HCT116 (cell line): ENCODE measurements around the gene DPP9. TPM values are rescaled to one million over a fixed set of nuclear protein-coding genes. Genes with fewer than 3 reads are reported as not detected.

Experiments used
- ATAC-seq: fragments of 200-7000 bp; cut with Tn5 transposase; 2 replicates; pipeline ENCODE4 v1.9.1; 2020; ENCODE audit warnings: mild to moderate bottlenecking, moderate library complexity
- BruUV-seq: library from RNA; stranded (reverse); fragments of 400-500 nt; replicated peaks from 2 replicates; lab custom pipeline; 2021; lab: Mats Ljungman, UMichigan
- CTCF ChIA-PET: fragments of 300-600 bp; sonication (Branson Sonifier 250); formaldehyde crosslinking; loops from one replicate; lab custom pipeline; 2021; ENCODE audit warnings: antibody characterized with exemption; lab: Charles Lee
- POLR2A ChIA-PET: fragments of 300-600, 350-600 bp; sonication (Branson Sonifier 250); formaldehyde crosslinking; loops from one replicate; lab custom pipeline; 2021; ENCODE audit warnings: antibody characterized with exemption; lab: Charles Lee
- RAD21 ChIA-PET, 2 experiments: fragments of 300-600 bp; sonication (Branson Sonifier 250); formaldehyde crosslinking; loops; one replicate each; lab custom pipeline; 2023; ENCODE audit warnings: low total read pairs in 2 of 2; ENCODE audit not compliant: uncharacterized antibody in 2 of 2, unreplicated experiment in 2 of 2, low non-redundant PET in 1 of 2; lab: Charles Lee
- DNase-seq: peaks from one replicate; pipeline ENCODE4 v3.0.0-alpha.2; 2010; ENCODE audit warnings: low read depth, low spot score
- H2AFZ ChIP-seq: fragments of 200-600 bp; shearing (Covaris generic), sonication (generic); 2 replicates; pipeline ENCODE4 v1.6.1; 2017; ENCODE audit warnings: low read depth, mixed run types, mixed read lengths, antibody characterized with exemption, low read length; ENCODE audit not compliant: poor library complexity, severe bottlenecking
- H3K27ac ChIP-seq: 2 replicates; pipeline ENCODE4 v1.5.1; 2012; ENCODE audit warnings: low read depth, low read length
- H3K27me3 ChIP-seq: fragments of 200-600 bp; sonication (generic); 2 replicates; pipeline ENCODE4 v1.6.1; 2016; ENCODE audit warnings: mixed run types, low read length, mixed read lengths; ENCODE audit not compliant: insufficient read depth
- H3K36me3 ChIP-seq, 2 experiments: fragments of 200-500 bp in 1 of 2; fragments of 200-600 bp in 1 of 2; sonication (Bioruptor generic) in 1 of 2; sonication (generic) in 1 of 2; 2 replicates each; pipeline versions ENCODE4 v1.5.1 to v1.6.1; 2014 to 2016; ENCODE audit warnings: low read length in 2 of 2, inconsistent platforms in 1 of 2, mixed read lengths in 1 of 2, mixed run types in 1 of 2; ENCODE audit not compliant: insufficient read depth in 2 of 2, control insufficient read depth in 1 of 2
- H3K4me1 ChIP-seq, 2 experiments: fragments of 200-600 bp in 1 of 2; sonication (generic) in 1 of 2; 2 replicates each; pipeline versions ENCODE4 v1.5.1 to v1.6.1; 2012 to 2017; ENCODE audit warnings: low read length in 2 of 2, inconsistent platforms in 1 of 2, mild to moderate bottlenecking in 1 of 2, mixed read lengths in 1 of 2, mixed run types in 1 of 2, moderate library complexity in 1 of 2; ENCODE audit not compliant: insufficient read depth in 2 of 2, control insufficient read depth in 1 of 2
- H3K4me2 ChIP-seq: fragments of 200-600 bp; sonication (generic); 2 replicates; pipeline ENCODE4 v1.6.1; 2017; ENCODE audit warnings: mixed run types, low read length, mixed read lengths
- H3K4me3 ChIP-seq, 2 experiments: fragments of 200-600 bp in 1 of 2; sonication (generic) in 1 of 2; replicated peaks in 1 of 2; 2 replicates each; pipeline ENCODE4 v1.5.1; 2011 to 2016; ENCODE audit warnings: low read length in 2 of 2, control low read depth in 1 of 2, low read depth in 1 of 2, mild to moderate bottlenecking in 1 of 2, mixed read lengths in 1 of 2, mixed run types in 1 of 2
- H3K79me2 ChIP-seq: fragments of 200-600 bp; sonication (generic); 2 replicates; pipeline ENCODE4 v1.6.1; 2017; ENCODE audit warnings: mild to moderate bottlenecking, mixed run types, low read length, moderate library complexity, mixed read lengths; ENCODE audit not compliant: insufficient read depth
- H3K9ac ChIP-seq: fragments of 200-600 bp; sonication (generic); 2 replicates; pipeline ENCODE4 v1.6.1; 2016; ENCODE audit warnings: low read length, mixed read lengths
- H3K9me2 ChIP-seq: fragments of 200-600 bp; sonication (generic), shearing (Covaris generic); 2 replicates; pipeline ENCODE4 v1.6.1; 2017; ENCODE audit warnings: mixed run types, mild to moderate bottlenecking, moderate library complexity; ENCODE audit not compliant: insufficient read depth
- H3K9me3 ChIP-seq, 2 experiments: fragments of 200-500 bp in 1 of 2; fragments of 200-600 bp in 1 of 2; sonication (Bioruptor generic) in 1 of 2; sonication (generic) in 1 of 2; 2 replicates each; pipeline ENCODE4 v1.6.1; 2014 to 2017; ENCODE audit warnings: low read length in 2 of 2, mixed read lengths in 2 of 2, inconsistent platforms in 1 of 2, low read depth in 1 of 2, mild to moderate bottlenecking in 1 of 2, mixed run types in 1 of 2, moderate library complexity in 1 of 2; ENCODE audit not compliant: control insufficient read depth in 1 of 2, insufficient read depth in 1 of 2
- H4K20me1 ChIP-seq: fragments of 200-600 bp; sonication (generic), shearing (Covaris generic); 2 replicates; pipeline ENCODE4 v1.6.1; 2017; ENCODE audit warnings: mixed run types, mild to moderate bottlenecking, moderate library complexity; ENCODE audit not compliant: insufficient read depth
- ATF3 ChIP-seq: IDR thresholded peaks from 2 replicates; pipeline ENCODE4 v1.6.1; 2012
- CBX3 ChIP-seq: IDR thresholded peaks from 2 replicates; pipeline ENCODE4 v1.6.1; 2012; ENCODE audit warnings: low read depth
- EGR1 ChIP-seq: IDR thresholded peaks from 2 replicates; pipeline ENCODE4 v1.6.1; 2012; ENCODE audit warnings: low read depth
- EZH2 ChIP-seq: fragments of 200-600 bp; sonication (generic); IDR thresholded peaks from 2 replicates; pipeline ENCODE4 v1.6.1; 2017; ENCODE audit warnings: antibody characterized with exemption, mixed run types
- MAX ChIP-seq: IDR thresholded peaks from 2 replicates; pipeline ENCODE4 v1.6.1; 2012
- RAD21 ChIP-seq: IDR thresholded peaks from 2 replicates; pipeline ENCODE4 v1.6.1; 2012; ENCODE audit warnings: low read depth, mild to moderate bottlenecking
- SIN3A ChIP-seq: IDR thresholded peaks from 2 replicates; pipeline ENCODE4 v1.6.1; 2012; ENCODE audit warnings: low read depth
- SRF ChIP-seq: IDR thresholded peaks from 2 replicates; pipeline ENCODE4 v1.6.1; 2012; ENCODE audit warnings: low read depth
- TCF7L2 ChIP-seq: IDR thresholded peaks from 2 replicates; pipeline ENCODE4 v1.7.0; 2011; ENCODE audit warnings: borderline replicate concordance, inconsistent platforms; ENCODE audit not compliant: insufficient read depth, insufficient read length; ENCODE audit errors: extremely low read depth
- YY1 ChIP-seq: IDR thresholded peaks from 2 replicates; pipeline ENCODE4 v1.6.1; 2011; ENCODE audit warnings: low read length, low read depth, moderate library complexity, mild to moderate bottlenecking; ENCODE audit not compliant: insufficient replicate concordance; ENCODE audit errors: extremely low read depth
- ZBTB33 ChIP-seq: IDR thresholded peaks from 2 replicates; pipeline ENCODE4 v1.6.1; 2011; ENCODE audit warnings: mild to moderate bottlenecking, low read length, moderate library complexity; ENCODE audit not compliant: insufficient replicate concordance; ENCODE audit errors: extremely low read depth
- ZFX ChIP-seq: fragments of 450-650 bp; IDR thresholded peaks from 2 replicates; pipeline ENCODE4 v1.6.1; 2017
- intact Hi-C: fragments of 100-400 bp; cut with micrococcal nuclease; formaldehyde crosslinking; loops from 2 replicates; pipeline ENCODE4 v1.10.0; 2022
- total RNA-seq: library from RNA; stranded (reverse); gene quantifications from one replicate; pipeline ENCODE4 v1.2.1, GENCODE V29; 2021; ENCODE audit not compliant: unreplicated experiment

The DPP9 gene
- total RNA-seq, 1 experiment from 2014 or later: 67.6 TPM

GRCh38 chr19:4758082-4758481 is 34.4 kb upstream of the DPP9 start (continued):
- TF ChIP-seq CBX3: no peak
- TF ChIP-seq ZFX: no peak

- peaks cover 5 to 13% of the 10 kb centered on the region in 2 experiments for H3K4me1 ChIP-seq
- intact Hi-C loops: no loop called here
- BruUV-seq: no TSS peak
- no peaks in the 10 kb centered on the region for H3K36me3 ChIP-seq
- ATAC-seq: no peak
- H3K9ac ChIP-seq: no peak overlapping the region
- H3K4me2 ChIP-seq: no peak overlapping the region
- CTCF ChIA-PET: no interaction called here
- RAD21 ChIA-PET: no interaction called here
- TF ChIP-seq SRF: no peak
- no peak for TF ChIP-seq EZH2
- no peak for TF ChIP-seq CBX3
- no peak for TF ChIP-seq MAX
- no peak for TF ChIP-seq RAD21
- TF ChIP-seq EGR1: no peak
- TF ChIP-seq TCF7L2: no peak
- TF ChIP-seq ZBTB33: no peak
- no peak for TF ChIP-seq ATF3
- TF ChIP-seq SIN3A: no peak
- TF ChIP-seq YY1: no peak
- DNase-seq: no peak
- no peaks in the 10 kb centered on the region for H4K20me1 ChIP-seq
- no peaks in the 10 kb centered on the region for H3K9me2 ChIP-seq
- H3K9me3 ChIP-seq: no peaks in the 10 kb centered on the region
- H3K27ac ChIP-seq: no peak overlapping the region
- H2AFZ ChIP-seq: no peak overlapping the region
- no peak overlapping the region for H3K4me3 ChIP-seq
- POLR2A ChIA-PET: no interaction called here
- no peaks in the 10 kb centered on the region for H3K79me2 ChIP-seq
- no peaks in the 10 kb centered on the region for H3K27me3 ChIP-seq
Measured at GRCh38 chr19:4755459-4755858, 31.8 kb upstream of the DPP9 start.
